ENCODE measurements around the gene BRD1.

Gene BRD1

DNA sequence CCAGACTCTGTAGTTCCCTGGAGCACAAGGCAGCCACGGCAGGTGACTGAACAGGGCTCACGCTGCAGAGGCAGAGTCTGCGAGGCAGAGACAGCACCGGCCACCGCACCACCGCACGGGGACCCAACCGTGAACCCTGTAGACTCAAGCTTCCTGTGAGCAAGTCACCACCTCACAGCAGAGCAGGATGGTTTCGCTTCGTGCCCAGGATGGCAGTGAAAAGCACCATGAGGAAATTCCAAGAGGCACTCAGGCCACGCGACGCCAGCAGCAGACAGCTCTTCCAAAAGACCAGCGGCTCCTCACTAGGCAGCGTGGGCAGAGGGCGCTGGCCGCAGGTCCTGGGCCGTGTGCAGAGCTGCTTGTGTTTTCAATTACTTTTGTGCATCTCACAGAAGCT, 24.5 kb downstream of the BRD1 start:
- TF ChIP-seq POLR2AphosphoS5 (IDR thresholded peaks at IDR 0.05; ENCODE audit: low read depth, low read length) (no peak), SPI1 (IDR thresholded peaks at IDR 0.05; ENCODE audit: low read depth, low read length) (no peak), POU2F2 (IDR thresholded peaks at IDR 0.05; ENCODE audit: low read depth, low read length) (no peak), TAF1 (IDR thresholded peaks at IDR 0.05; ENCODE audit: low read depth, low read length) (no peak), POLR2A (IDR thresholded peaks at IDR 0.05; ENCODE audit: low read depth, low read length) (no peak), PAX5 (IDR thresholded peaks at IDR 0.05; ENCODE audit: insufficient read depth, low read length, severe bottlenecking) (no peak)
- no peak for DNase-seq (ENCODE audit: insufficient read length, low spot score)
- no peak for FAIRE-seq

DNA sequence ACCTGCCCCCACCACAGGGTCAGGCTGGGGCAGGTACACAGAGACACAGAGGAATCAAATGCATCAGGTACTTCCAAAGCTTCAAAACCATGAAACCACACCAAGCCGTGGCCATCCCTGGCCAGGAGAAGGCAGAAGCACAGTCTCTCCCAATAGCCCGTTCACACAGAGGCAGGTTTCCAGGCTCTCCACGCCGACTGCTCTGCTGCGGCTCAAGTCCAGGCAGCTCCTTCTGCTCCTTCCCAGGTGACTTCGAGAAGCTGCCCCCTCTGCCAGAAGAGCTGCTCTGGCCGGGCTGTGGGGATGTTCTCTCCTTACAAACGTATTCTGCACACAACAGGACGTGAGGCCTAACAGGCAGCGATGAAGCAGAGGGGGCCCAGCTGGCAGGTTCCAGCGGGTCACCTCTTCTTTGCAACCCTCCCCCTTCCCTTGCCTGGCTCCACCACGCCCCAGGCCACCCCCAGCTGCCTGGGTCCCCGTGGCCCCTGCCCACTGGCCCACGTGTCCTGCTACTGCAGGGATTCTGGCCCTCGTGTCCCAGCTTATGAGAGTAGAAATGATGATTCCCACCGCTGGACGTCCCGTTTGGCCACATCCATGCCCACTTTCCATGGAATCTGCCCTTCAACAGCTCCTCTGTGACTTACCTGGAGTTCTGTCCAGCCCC, 26.1 kb downstream of the BRD1 start:
- no peak for FAIRE-seq
- TF ChIP-seq SPI1 (IDR thresholded peaks at IDR 0.05; ENCODE audit: low read depth, low read length) (no peak), PAX5 (IDR thresholded peaks at IDR 0.05; ENCODE audit: insufficient read depth, low read length, severe bottlenecking) (no peak), POLR2AphosphoS5 (IDR thresholded peaks at IDR 0.05; ENCODE audit: low read depth, low read length) (no peak), TAF1 (IDR thresholded peaks at IDR 0.05; ENCODE audit: low read depth, low read length) (no peak), POLR2A (IDR thresholded peaks at IDR 0.05; ENCODE audit: low read depth, low read length) (no peak), POU2F2 (IDR thresholded peaks at IDR 0.05; ENCODE audit: low read depth, low read length) (no peak)
- DNase-seq (ENCODE audit: insufficient read length, low spot score): no peak

DNA sequence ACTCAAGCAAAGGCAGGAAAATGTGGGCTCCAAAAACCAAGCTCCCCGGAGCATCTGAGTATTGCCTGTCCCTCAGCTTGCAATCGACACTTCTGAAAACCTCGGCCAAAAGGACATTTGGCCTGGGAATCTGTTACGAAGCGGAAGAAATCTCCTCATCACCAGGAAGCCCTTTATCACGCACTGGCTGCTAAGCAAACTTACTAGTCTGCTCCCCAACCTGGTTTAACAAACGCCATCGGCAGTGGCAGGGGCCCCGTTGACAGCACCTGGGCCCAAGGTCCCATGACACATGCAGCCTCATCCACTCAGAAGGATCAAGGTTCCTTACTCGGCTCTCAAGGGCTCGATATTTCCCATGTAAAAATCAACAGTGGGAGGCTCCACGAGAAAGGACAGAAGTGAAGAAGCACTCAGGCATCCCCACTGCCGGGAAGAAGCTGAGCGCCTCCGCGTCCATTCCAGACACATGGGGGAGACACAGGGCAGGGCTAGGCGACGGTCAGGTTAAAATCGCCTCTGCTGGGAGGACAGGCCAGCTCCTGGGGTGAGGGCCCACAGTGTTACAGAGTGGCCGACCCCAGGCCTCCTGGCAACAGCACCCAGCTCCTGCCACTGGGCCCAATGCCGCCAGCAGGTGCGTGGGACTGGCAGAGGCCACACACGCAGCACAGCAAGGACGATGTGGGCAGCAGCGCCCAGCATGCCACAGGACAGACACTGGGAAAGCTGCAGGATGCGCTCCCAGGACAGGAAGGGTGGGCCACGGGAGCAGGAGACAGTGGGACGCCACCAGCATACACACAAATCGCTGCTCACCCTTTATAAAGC, 27.1 kb downstream of the BRD1 start:
- no peak for DNase-seq (ENCODE audit: insufficient read length, low spot score)
- TF ChIP-seq SPI1 (IDR thresholded peaks at IDR 0.05; ENCODE audit: low read depth, low read length) (no peak), POLR2A (IDR thresholded peaks at IDR 0.05; ENCODE audit: low read depth, low read length) (no peak), TAF1 (IDR thresholded peaks at IDR 0.05; ENCODE audit: low read depth, low read length) (no peak), POU2F2 (IDR thresholded peaks at IDR 0.05; ENCODE audit: low read depth, low read length) (no peak), POLR2AphosphoS5 (IDR thresholded peaks at IDR 0.05; ENCODE audit: low read depth, low read length) (no peak), PAX5 (IDR thresholded peaks at IDR 0.05; ENCODE audit: insufficient read depth, low read length, severe bottlenecking) (no peak)
- FAIRE-seq: no peak

DNA sequence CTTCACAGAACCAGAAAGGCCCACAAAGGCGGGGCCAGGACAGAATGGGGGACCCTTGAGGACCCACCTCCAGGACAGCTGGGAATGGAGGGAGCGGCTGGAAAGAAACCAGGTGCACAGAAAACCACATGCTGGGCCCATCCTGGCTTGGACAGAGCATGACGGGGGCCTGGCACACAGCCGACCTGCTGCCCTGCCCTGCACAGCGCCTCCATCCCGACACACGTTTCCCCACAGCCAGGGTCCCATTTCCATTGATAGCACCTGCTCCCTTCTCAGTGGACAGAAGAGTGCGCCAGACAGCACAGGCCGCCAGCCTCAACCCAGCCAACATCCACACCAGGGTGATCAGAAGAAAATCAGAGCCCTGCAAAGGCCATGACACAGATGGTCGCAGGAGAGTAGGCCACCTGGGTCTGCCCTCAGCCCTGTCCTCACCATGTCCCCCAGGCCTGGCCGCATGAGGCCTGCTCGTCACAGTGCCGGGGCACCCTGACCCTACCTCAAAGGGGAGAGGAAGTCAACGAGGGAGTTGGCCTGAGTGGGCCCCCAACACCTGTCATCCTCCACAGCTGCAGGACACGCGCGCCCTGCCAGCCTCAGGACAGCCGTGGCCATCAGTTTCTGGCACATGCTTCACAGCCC, 28.1 kb downstream of the BRD1 start:
- DNase-seq (ENCODE audit: insufficient read length, low spot score) (no peak), FAIRE-seq (no peak)
- TF ChIP-seq TAF1 (IDR thresholded peaks at IDR 0.05; ENCODE audit: low read depth, low read length) (no peak), SPI1 (IDR thresholded peaks at IDR 0.05; ENCODE audit: low read depth, low read length) (no peak), POLR2A (IDR thresholded peaks at IDR 0.05; ENCODE audit: low read depth, low read length) (no peak), PAX5 (IDR thresholded peaks at IDR 0.05; ENCODE audit: insufficient read depth, low read length, severe bottlenecking) (no peak), POLR2AphosphoS5 (IDR thresholded peaks at IDR 0.05; ENCODE audit: low read depth, low read length) (no peak), POU2F2 (IDR thresholded peaks at IDR 0.05; ENCODE audit: low read depth, low read length) (no peak)

DNA sequence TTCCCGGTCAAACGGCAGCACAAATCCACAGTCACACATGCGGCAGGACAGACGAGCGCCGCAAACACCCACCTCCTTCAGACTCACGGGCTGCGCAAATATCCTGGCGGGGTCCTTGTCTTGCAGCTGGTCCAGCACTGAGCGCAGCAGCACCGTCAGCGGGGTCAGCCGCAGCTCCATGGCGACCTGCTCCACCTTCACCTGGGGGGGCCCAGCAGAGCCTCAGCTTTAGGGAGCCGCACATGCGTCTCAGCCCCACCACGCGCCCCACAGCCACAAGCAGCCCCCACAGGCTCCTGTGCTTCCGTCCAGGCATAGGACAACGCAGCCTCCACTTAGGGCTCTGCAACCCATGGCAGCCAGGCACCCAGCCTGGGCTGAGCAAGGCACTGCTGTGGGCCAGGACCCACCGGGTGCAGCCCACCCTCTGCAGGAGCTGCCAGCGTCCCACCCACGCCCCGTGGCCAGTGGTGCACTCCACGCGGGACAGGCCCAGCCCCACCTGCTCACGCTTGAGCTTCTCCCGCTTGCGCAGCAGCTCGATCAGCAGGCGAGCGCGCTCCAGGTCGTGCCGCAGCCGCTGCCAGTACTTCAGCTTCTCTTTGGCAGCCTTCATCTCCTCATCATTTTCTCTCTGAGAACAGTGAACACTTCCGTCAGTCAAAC, 29.1 kb downstream of the BRD1 start:
- DNase-seq (ENCODE audit: insufficient read length, low spot score): no peak
- TF ChIP-seq SPI1 (IDR thresholded peaks at IDR 0.05; ENCODE audit: low read depth, low read length): no peak
- TF ChIP-seq POU2F2 (IDR thresholded peaks at IDR 0.05; ENCODE audit: low read depth, low read length): no peak
- no peak for TF ChIP-seq PAX5 (IDR thresholded peaks at IDR 0.05; ENCODE audit: insufficient read depth, low read length, severe bottlenecking)
- no peak for TF ChIP-seq TAF1 (IDR thresholded peaks at IDR 0.05; ENCODE audit: low read depth, low read length)
- TF ChIP-seq POLR2A (IDR thresholded peaks at IDR 0.05; ENCODE audit: low read depth, low read length): no peak
- no peak for TF ChIP-seq POLR2AphosphoS5 (IDR thresholded peaks at IDR 0.05; ENCODE audit: low read depth, low read length)
- no peak for FAIRE-seq

DNA sequence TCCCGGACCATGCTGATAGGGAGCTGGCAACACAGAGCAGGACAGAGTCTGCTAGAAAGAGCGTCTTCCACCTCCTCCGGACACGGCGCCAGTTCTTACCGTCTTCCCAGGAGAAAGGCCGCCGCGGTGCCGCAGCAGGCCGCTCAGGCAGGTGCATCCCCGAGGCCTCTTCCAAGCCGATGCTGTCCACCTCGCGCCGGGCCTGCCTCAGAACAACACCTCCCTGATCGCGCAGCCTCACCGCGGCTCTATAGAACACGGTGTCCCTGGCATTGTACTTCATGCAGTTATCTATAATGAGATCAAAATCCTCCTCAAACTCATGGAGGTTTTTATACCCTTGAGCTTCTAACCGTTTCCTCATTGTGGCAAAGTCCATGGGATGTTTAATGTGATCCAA, 30.0 kb downstream of the BRD1 start:
- DNase-seq (ENCODE audit: insufficient read length, low spot score) (no peak), FAIRE-seq (no peak)
- TF ChIP-seq SPI1 (IDR thresholded peaks at IDR 0.05; ENCODE audit: low read depth, low read length) (no peak), POLR2A (IDR thresholded peaks at IDR 0.05; ENCODE audit: low read depth, low read length) (no peak), POU2F2 (IDR thresholded peaks at IDR 0.05; ENCODE audit: low read depth, low read length) (no peak), TAF1 (IDR thresholded peaks at IDR 0.05; ENCODE audit: low read depth, low read length) (no peak), POLR2AphosphoS5 (IDR thresholded peaks at IDR 0.05; ENCODE audit: low read depth, low read length) (no peak), PAX5 (IDR thresholded peaks at IDR 0.05; ENCODE audit: insufficient read depth, low read length, severe bottlenecking) (no peak)

DNA sequence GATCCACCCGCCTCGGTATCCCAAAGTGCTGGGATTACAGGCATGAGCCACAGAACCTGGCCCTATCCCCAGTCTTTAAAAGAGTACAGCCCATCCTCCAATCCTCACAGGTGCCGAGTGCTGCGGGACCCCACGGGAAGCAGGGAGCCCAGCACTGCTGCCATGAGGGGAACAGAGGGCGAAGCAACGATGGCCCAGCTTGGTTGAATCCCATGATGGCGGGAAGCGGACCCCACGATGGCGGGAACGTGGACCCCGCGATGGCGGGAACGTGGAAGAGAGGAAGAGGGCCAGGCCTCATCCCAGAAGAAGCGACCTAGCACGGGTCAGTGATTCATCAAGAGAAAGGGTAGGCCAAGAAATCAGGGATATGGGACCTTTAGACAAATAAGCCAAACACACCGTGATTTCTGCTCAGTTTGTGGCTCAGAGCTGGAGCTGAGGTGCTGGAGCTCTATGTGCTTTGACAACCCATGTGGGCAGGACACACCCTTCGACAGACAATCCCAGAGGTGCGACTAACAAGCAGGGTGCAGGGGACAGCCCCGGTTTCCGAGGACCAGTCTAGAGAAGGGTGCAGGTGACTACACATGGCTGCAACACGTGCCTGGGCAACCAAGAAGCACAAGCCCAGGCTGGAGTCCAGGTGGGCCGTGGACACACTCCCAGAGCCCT, 30.9 kb downstream of the BRD1 start:
- TF ChIP-seq POLR2A (IDR thresholded peaks at IDR 0.05; ENCODE audit: low read depth, low read length): no peak
- FAIRE-seq (no peak), DNase-seq (ENCODE audit: insufficient read length, low spot score) (no peak)

DNA sequence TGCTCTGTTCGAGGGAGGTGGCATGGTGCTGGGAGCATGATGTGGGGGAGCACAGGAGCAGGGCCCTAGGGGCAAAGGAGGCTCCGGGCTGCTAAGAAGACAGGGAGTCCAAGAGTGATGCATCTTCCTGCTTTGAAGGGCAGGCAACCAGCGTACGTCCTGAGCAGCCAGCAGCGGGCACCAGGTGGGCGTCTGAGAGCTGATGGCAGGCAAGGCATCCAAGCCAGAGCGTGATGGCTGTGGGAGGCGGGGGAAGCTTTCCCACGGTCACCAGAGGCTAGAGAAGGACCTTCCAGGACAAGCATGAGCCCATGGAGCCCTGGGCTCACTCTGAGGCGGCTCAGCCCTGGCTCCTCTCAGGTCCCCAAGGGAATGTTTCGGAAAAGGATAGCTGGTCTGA, 32.2 kb downstream of the BRD1 start:
- FAIRE-seq (no peak), DNase-seq (ENCODE audit: insufficient read length, low spot score) (no peak)
- TF ChIP-seq POLR2A (IDR thresholded peaks at IDR 0.05; ENCODE audit: low read depth, low read length) (no peak), POLR2AphosphoS5 (IDR thresholded peaks at IDR 0.05; ENCODE audit: low read depth, low read length) (no peak), TAF1 (IDR thresholded peaks at IDR 0.05; ENCODE audit: low read depth, low read length) (no peak)

DNA sequence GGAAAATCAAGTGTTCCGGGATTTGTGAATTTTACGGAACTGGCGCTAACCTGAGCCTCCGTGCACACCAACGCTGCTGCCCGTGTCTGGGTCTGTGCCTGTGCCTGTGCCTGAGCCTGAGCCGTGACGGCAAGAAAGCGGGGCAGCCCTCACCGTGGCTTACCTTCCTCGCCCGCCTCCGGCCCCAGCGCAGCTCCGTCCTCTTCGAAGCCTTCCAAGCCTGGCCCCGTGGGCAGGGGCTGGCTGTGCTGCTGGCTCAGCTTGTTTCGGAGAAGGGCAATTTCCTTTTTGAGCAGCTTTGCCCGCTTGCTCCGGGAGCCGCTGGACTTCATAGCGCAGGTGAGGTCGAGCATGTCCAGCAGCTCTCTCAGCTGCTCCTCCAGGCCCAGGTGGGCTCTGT, 33.8 kb downstream of the BRD1 start:
- FAIRE-seq: no peak
- no peak for TF ChIP-seq POU2F2 (IDR thresholded peaks at IDR 0.05; ENCODE audit: low read depth, low read length)
- no peak for TF ChIP-seq PAX5 (IDR thresholded peaks at IDR 0.05; ENCODE audit: insufficient read depth, low read length, severe bottlenecking)
- no peak for TF ChIP-seq POLR2AphosphoS5 (IDR thresholded peaks at IDR 0.05; ENCODE audit: low read depth, low read length)
- no peak for TF ChIP-seq SPI1 (IDR thresholded peaks at IDR 0.05; ENCODE audit: low read depth, low read length)
- no peak for TF ChIP-seq POLR2A (IDR thresholded peaks at IDR 0.05; ENCODE audit: low read depth, low read length)
- no peak for TF ChIP-seq TAF1 (IDR thresholded peaks at IDR 0.05; ENCODE audit: low read depth, low read length)
- DNase-seq (ENCODE audit: insufficient read length, low spot score): no peak
